Measurements from ENCODE around the gene TFDP1.
"Not testable (repeated sequence)": the region's sequence is repeated elsewhere in the genome, so short reads cannot be mapped to it uniquely, and the experiment has no call there.

The TFDP1 gene

DNA sequence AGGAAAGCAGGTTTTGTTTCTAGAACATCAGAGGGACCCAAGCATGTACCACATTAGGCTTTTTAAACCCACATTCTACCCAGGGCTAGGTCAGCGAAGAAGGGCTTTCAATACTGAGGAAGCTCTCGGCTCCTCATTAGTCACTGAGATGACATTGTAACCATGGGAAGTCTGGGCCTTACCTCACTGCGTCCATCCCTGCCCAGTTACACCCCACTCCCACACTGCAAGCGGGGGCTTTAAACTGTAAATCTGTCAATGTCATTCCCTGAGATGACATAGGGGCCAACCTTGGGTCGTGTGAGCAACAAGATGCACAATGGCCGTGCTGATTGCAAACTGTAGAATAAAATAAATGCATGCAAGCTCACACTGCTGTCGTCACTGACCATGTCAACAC, 21.7 kb upstream of the TFDP1 start:
- no peaks in the 10 kb centered on the region for H3K4me1 ChIP-seq (ENCODE audit: low read depth, poor library complexity, severe bottlenecking)
- TF ChIP-seq, protein P1, sequence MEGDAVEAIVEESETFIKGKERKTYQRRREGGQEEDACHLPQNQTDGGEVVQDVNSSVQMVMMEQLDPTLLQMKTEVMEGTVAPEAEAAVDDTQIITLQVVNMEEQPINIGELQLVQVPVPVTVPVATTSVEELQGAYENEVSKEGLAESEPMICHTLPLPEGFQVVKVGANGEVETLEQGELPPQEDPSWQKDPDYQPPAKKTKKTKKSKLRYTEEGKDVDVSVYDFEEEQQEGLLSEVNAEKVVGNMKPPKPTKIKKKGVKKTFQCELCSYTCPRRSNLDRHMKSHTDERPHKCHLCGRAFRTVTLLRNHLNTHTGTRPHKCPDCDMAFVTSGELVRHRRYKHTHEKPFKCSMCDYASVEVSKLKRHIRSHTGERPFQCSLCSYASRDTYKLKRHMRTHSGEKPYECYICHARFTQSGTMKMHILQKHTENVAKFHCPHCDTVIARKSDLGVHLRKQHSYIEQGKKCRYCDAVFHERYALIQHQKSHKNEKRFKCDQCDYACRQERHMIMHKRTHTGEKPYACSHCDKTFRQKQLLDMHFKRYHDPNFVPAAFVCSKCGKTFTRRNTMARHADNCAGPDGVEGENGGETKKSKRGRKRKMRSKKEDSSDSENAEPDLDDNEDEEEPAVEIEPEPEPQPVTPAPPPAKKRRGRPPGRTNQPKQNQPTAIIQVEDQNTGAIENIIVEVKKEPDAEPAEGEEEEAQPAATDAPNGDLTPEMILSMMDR (conservative IDR thresholded peaks at IDR 0.05; ENCODE audit: low read depth, low read length): no peak
- no peak overlapping the region for H3K4me3 ChIP-seq (IDR thresholded peaks at IDR 0.05; ENCODE audit: insufficient read depth, low read depth, low read length)
- H3K9ac ChIP-seq: no peak overlapping the region
- peak overlapping the region; percentile 8; the same call in 1 of the 2 replicates for H3K4me2 ChIP-seq
- no peaks in the 10 kb centered on the region for H3K27me3 ChIP-seq (ENCODE audit: insufficient read depth, low read depth)
- no peaks in the 10 kb centered on the region for H3K36me3 ChIP-seq (ENCODE audit: insufficient read depth)
- H3K27ac ChIP-seq: no peak overlapping the region
- H3K79me2 ChIP-seq (ENCODE audit: insufficient read depth, low read depth): no peaks in the 10 kb centered on the region
- H4K20me1 ChIP-seq (ENCODE audit: insufficient read depth): no peaks in the 10 kb centered on the region
- no peak overlapping the region for H2AFZ ChIP-seq (ENCODE audit: low read depth)

DNA sequence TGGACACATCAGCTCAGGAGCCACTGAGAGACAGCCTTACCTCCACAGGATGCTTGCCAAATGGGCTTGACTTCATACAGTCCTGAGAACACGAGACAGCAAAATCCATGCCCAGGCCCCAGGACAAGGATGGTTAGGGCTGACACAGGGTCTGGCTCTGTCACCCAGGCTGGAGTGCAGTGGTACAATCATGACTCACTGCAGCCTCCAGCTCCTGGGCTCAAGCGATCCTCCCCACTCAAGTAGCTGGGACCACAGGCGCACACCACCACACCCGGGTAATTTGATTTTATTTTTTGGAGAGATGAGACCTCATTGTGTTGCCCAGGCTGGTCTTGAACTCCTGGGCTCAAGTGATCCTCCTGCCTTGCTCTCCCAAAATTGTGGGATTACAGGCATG, 21.0 kb upstream of the TFDP1 start:
- H4K20me1 ChIP-seq (ENCODE audit: insufficient read depth); H3K9ac ChIP-seq; H2AFZ ChIP-seq (ENCODE audit: low read depth); H3K27ac ChIP-seq; H3K27me3 ChIP-seq (ENCODE audit: insufficient read depth, low read depth); H3K36me3 ChIP-seq (ENCODE audit: insufficient read depth); H3K4me2 ChIP-seq; H3K4me1 ChIP-seq (ENCODE audit: low read depth, poor library complexity, severe bottlenecking); H3K4me3 ChIP-seq (IDR thresholded peaks at IDR 0.05; ENCODE audit: insufficient read depth, low read depth, low read length); H3K79me2 ChIP-seq (ENCODE audit: insufficient read depth, low read depth): not testable (repeated sequence)

DNA sequence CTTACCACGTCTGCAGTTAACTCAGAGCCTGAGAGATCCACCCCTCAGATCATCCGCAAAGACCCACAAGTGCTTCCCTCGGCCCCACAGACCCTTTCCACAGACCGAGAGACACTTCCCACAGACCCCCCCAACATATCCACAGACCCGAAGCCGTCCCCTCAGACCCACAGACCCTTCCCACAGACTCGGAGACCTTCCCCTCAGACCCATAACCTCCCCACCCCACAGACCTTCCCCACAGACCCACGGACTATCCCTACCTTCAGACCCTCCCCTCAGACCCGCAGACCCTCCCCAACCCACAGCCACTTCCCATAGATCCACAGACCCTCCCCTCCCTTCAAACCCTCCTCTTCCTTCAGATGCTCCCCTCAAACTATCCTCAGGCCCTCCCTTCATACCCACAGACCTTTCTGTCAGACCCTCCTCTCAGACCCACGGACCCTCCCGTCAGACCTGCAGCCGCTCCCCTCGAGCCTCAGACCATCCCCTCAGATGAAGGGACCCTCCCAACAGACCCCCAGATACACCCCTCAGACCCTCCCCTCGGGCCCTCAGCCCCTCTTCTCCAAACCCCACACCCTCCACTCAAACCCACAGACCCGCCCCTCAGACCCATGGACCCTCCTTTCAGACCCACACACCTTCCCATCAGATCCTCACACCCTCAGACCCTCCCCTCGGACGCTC, 20.1 kb upstream of the TFDP1 start:
- H2AFZ ChIP-seq (ENCODE audit: low read depth): no peak overlapping the region
- H3K4me1 ChIP-seq (ENCODE audit: low read depth, poor library complexity, severe bottlenecking): no peaks in the 10 kb centered on the region
- TF ChIP-seq, protein P1 (conservative IDR thresholded peaks at IDR 0.05; ENCODE audit: low read depth, low read length): no peak
- H3K27ac ChIP-seq: no peak overlapping the region
- no peak overlapping the region for H3K4me2 ChIP-seq
- H3K4me3 ChIP-seq (IDR thresholded peaks at IDR 0.05; ENCODE audit: insufficient read depth, low read depth, low read length): no peak overlapping the region
- H3K79me2 ChIP-seq (ENCODE audit: insufficient read depth, low read depth): no peaks in the 10 kb centered on the region
- no peak overlapping the region for H3K9ac ChIP-seq
- H3K36me3 ChIP-seq (ENCODE audit: insufficient read depth): no peaks in the 10 kb centered on the region
- no peaks in the 10 kb centered on the region for H3K27me3 ChIP-seq (ENCODE audit: insufficient read depth, low read depth)
- no peaks in the 10 kb centered on the region for H4K20me1 ChIP-seq (ENCODE audit: insufficient read depth)

DNA sequence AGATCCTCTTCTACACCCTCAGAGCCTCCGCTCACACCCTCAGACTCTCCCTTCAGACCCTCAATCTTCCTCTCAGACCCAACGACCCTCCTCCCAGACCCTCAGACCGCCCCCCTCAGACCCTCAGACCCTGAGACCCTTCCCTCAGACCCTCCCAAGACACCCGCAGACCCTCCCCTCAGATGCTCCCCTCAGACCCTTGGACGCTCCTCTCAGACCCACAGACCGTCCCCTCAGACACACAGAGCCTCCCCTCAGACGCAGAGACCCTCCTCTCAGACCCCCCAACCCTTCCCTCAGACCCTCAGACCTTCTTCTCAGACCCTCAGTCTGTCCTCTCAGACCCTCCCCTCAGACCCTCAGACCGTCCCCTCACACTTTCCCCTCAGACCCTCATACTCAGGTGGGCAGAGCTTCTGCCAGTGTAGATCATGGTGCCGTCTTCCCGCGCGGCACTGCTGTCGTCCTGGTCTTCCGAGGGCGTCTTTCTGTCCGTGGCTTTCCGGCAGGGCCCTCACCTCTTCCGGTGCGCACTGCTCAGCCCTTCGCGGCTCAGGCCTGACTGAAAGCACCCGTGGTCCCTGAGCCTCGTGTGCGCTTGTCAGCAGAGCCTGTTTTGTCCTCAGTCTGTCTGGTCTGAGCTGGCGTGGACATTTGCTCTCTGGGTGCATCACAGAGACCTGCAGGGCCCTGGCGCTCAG, 18.9 kb upstream of the TFDP1 start:
- H3K4me2 ChIP-seq: no peak overlapping the region
- TF ChIP-seq, protein P1 (conservative IDR thresholded peaks at IDR 0.05; ENCODE audit: low read depth, low read length): no peak
- H3K27me3 ChIP-seq (ENCODE audit: insufficient read depth, low read depth): no peaks in the 10 kb centered on the region
- no peak overlapping the region for H3K9ac ChIP-seq
- no peaks in the 10 kb centered on the region for H3K4me1 ChIP-seq (ENCODE audit: low read depth, poor library complexity, severe bottlenecking)
- no peaks in the 10 kb centered on the region for H3K79me2 ChIP-seq (ENCODE audit: insufficient read depth, low read depth)
- H3K27ac ChIP-seq: no peak overlapping the region
- no peaks in the 10 kb centered on the region for H3K36me3 ChIP-seq (ENCODE audit: insufficient read depth)
- H2AFZ ChIP-seq (ENCODE audit: low read depth): no peak overlapping the region
- H3K4me3 ChIP-seq (IDR thresholded peaks at IDR 0.05; ENCODE audit: insufficient read depth, low read depth, low read length): no peak overlapping the region
- no peaks in the 10 kb centered on the region for H4K20me1 ChIP-seq (ENCODE audit: insufficient read depth)

DNA sequence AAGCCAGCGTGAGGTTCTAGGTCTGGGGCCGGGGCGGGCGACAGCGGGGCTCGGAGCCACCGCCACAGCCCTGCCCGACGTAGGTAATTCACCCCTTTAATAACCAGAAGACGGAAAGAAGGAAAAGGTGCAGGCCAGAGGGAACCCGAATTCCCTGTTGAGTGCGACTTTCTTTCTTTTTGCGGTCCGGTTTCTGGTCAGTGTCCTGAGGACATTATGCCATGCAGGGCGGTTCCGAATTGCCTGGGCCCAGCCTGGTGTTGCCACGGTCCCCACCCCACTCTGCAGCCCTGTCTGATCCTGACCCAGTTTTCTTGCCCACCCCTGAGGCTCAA, 18.4 kb upstream of the TFDP1 start:
- TF ChIP-seq, protein P1 (conservative IDR thresholded peaks at IDR 0.05; ENCODE audit: low read depth, low read length): no peak
- Histone ChIP-seq H3K27ac (no peak overlapping the region), H3K79me2 (ENCODE audit: insufficient read depth, low read depth) (no peaks in the 10 kb centered on the region), H3K4me1 (ENCODE audit: low read depth, poor library complexity, severe bottlenecking) (no peaks in the 10 kb centered on the region), H4K20me1 (ENCODE audit: insufficient read depth) (no peaks in the 10 kb centered on the region), H3K4me3 (IDR thresholded peaks at IDR 0.05; ENCODE audit: insufficient read depth, low read depth, low read length) (no peak overlapping the region), H3K4me2 (no peak overlapping the region), H3K9ac (no peak overlapping the region), H3K36me3 (ENCODE audit: insufficient read depth) (no peaks in the 10 kb centered on the region), H2AFZ (ENCODE audit: low read depth) (no peak overlapping the region), H3K27me3 (ENCODE audit: insufficient read depth, low read depth) (no peaks in the 10 kb centered on the region)

Data from KMS-11 (cell line).